ENCODE measurements around the gene CCNB3.

DNA sequence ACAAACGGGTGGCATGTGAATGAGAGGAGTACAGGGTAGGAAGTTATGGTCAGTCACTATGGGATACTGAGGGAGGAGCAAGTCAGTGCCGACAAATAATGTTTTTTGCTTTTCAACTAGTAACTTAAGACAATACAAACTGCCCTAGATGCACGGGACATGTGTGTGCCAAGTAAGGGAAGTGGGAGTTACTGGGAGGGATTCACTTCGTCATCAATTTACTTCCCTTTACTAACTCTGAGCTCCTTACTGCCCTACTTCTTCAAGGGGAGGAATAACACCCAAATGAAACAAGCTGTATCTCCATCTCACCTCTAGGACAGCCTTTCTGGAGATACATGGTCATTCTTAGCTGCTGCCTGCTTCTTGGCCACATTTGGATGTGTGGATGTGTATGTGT, 168.4 kb downstream of the CCNB3 start:
- TF ChIP-seq, protein P1, sequence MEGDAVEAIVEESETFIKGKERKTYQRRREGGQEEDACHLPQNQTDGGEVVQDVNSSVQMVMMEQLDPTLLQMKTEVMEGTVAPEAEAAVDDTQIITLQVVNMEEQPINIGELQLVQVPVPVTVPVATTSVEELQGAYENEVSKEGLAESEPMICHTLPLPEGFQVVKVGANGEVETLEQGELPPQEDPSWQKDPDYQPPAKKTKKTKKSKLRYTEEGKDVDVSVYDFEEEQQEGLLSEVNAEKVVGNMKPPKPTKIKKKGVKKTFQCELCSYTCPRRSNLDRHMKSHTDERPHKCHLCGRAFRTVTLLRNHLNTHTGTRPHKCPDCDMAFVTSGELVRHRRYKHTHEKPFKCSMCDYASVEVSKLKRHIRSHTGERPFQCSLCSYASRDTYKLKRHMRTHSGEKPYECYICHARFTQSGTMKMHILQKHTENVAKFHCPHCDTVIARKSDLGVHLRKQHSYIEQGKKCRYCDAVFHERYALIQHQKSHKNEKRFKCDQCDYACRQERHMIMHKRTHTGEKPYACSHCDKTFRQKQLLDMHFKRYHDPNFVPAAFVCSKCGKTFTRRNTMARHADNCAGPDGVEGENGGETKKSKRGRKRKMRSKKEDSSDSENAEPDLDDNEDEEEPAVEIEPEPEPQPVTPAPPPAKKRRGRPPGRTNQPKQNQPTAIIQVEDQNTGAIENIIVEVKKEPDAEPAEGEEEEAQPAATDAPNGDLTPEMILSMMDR (conservative IDR thresholded peaks at IDR 0.05; ENCODE audit: low read length), result no peak
- no peak for TF ChIP-seq EZH2phosphoT487 (IDR thresholded peaks at IDR 0.05; ENCODE audit: borderline replicate concordance)
